ENCODE data around the gene NDST3.

Gene NDST3

GRCh38 chr4:118085700-118086099, 51.4 kb downstream of the NDST3 start:
- DNase-seq (ENCODE audit: extremely low spot score) = no peak
- TF ChIP-seq, protein P1, sequence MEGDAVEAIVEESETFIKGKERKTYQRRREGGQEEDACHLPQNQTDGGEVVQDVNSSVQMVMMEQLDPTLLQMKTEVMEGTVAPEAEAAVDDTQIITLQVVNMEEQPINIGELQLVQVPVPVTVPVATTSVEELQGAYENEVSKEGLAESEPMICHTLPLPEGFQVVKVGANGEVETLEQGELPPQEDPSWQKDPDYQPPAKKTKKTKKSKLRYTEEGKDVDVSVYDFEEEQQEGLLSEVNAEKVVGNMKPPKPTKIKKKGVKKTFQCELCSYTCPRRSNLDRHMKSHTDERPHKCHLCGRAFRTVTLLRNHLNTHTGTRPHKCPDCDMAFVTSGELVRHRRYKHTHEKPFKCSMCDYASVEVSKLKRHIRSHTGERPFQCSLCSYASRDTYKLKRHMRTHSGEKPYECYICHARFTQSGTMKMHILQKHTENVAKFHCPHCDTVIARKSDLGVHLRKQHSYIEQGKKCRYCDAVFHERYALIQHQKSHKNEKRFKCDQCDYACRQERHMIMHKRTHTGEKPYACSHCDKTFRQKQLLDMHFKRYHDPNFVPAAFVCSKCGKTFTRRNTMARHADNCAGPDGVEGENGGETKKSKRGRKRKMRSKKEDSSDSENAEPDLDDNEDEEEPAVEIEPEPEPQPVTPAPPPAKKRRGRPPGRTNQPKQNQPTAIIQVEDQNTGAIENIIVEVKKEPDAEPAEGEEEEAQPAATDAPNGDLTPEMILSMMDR (IDR thresholded peaks at IDR 0.05; ENCODE audit: control extremely low read depth, extremely low read depth, low read depth, missing control alignments) = no peak
- ChIA-PET CTCF (interaction anchor here (1.3 to 1.4 kb wide), 3 partner anchors 9 to 14 kb away, joined by 3 to 5 read pairs (median 5); no protein-coding TSS in a partner anchor), POLR2A (no interaction called here)

DNA sequence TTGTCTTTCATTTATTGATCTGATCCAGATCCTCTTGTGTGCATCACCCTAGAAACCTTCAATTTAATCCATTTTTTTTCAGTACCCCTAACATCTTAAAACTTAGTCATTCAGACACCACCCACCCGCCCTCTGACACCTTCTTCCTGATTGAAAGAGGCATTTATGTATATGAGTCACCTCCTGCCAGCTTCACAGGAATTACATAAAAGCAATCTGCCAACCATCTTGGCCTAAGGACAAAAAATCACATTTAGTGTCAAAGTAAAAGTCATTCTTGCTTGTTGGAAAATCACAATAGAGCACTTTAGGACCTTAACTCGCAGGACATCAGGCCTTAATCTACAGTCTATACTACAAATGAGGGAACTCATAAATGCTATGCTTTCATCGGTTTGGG, 52.1 kb downstream of the NDST3 start:
- DNase-seq (ENCODE audit: extremely low spot score) = no peak
- CTCF ChIA-PET = interaction anchor here (1.3 to 1.4 kb wide), 3 partner anchors 8 to 13 kb away, joined by 3 to 5 read pairs (median 5); no protein-coding TSS in a partner anchor
- TF ChIP-seq, protein P1 (IDR thresholded peaks at IDR 0.05; ENCODE audit: control extremely low read depth, extremely low read depth, low read depth, missing control alignments) = no peak
- POLR2A ChIA-PET = no interaction called here

- ChIA-PET CTCF (interaction anchor here (1.1 to 2.2 kb wide), 5 partner anchors 11 to 93 kb away, joined by 3 to 8 read pairs (median 5); no protein-coding TSS in a partner anchor), POLR2A (no interaction called here)
- TF ChIP-seq, protein P1 (IDR thresholded peaks at IDR 0.05; ENCODE audit: control extremely low read depth, extremely low read depth, low read depth, missing control alignments) = no peak
- no peak for DNase-seq (ENCODE audit: extremely low spot score)
These were observed 53.1 kb downstream of the NDST3 start for GRCh38 chr4:118087366-118087765.

- DNase-seq (ENCODE audit: extremely low spot score) = no peak
- POLR2A ChIA-PET = no interaction called here
- TF ChIP-seq, protein P1 (IDR thresholded peaks at IDR 0.05; ENCODE audit: control extremely low read depth, extremely low read depth, low read depth, missing control alignments) = no peak
- CTCF ChIA-PET = interaction anchor here (1.4 to 2.0 kb wide), 2 partner anchors 13 to 20 kb away, joined by 3 to 5 read pairs; no protein-coding TSS in a partner anchor
These were observed 64.8 kb downstream of the NDST3 start for GRCh38 chr4:118099106-118099505.

GRCh38 chr4:118102195-118102594, 67.9 kb downstream of the NDST3 start:
- ChIA-PET POLR2A (no interaction called here), CTCF (no interaction called here)
- TF ChIP-seq, protein P1 (IDR thresholded peaks at IDR 0.05; ENCODE audit: control extremely low read depth, extremely low read depth, low read depth, missing control alignments) = no peak
- DNase-seq (ENCODE audit: extremely low spot score) = no peak

DNA sequence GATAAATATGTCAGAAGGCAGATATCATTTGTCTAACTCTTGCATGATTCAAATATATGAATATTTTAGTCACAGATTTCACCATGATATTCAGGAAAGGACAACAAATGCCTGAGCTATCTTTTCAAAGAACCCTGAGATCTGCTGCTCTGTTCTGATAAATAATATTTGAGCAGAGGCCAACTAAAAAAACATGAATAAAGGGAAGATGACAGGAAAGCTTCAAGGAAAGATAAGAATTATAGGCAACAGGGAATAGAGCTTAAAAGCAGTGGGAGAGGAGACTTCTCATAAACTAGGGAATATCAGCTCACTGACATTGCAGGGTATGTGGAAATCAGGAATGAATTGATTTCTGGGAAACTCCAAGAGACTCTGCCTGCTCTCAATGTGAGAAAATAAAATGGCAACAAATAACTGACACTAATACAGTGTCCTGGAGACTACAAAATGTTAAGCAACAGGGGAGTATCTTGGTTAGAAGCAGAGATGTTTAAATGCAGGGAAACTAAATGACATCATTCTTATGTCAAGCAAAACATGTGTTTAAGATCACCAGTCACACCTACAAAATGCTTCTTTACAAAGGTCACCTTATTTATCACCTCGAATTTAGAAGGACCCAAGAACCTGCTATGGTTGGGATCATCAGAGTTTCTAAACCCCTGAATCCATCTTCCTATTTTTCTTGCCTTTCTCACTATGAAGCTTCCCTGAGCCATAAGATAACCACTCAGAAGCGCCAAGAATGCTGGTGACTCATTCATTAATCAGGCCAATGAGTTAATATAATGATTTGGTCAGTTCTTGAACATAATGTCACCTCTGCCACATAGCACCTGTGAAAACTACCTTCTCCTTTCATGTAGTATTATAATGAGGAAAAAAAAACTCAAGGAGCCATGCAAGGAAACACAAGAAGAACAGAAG, 78.1 kb downstream of the NDST3 start:
- ChIA-PET CTCF (interaction anchor here (0.6 kb wide), 1 partner anchor 8 kb away, joined by 3 read pairs; no protein-coding TSS in a partner anchor), POLR2A (no interaction called here)

More for the DNA sequence above, 78.1 kb downstream of the NDST3 start:
- TF ChIP-seq, protein P1 (IDR thresholded peaks at IDR 0.05; ENCODE audit: control extremely low read depth, extremely low read depth, low read depth, missing control alignments) = no peak
- no peak for DNase-seq (ENCODE audit: extremely low spot score)
